ENCODE measurements around the gene SLPI. TPM values are rescaled to one million over a fixed set of nuclear protein-coding genes. Genes with fewer than 3 reads are reported as not detected.

Gene SLPI
- total and polyA plus RNA-seq, 10 of the 15 experiments (the other 5 are each of a cell fraction or from before 2014, with no cell fraction given): 0.56 to 1.4 TPM; not detected in 8

- ATAC-seq: peak; percentile 61
- no peaks in the 10 kb centered on the region for H4K20me1 ChIP-seq (ENCODE audit: control insufficient read depth, insufficient read depth)
- in situ Hi-C loops (cut with MboI): no loop called here
- no peaks in the 10 kb centered on the region for H3K79me2 ChIP-seq (ENCODE audit: control insufficient read depth, insufficient read depth, low read length)
- no peaks in the 10 kb centered on the region for H3K36me3 ChIP-seq (ENCODE audit: control insufficient read depth in 2 of 2, insufficient read depth in 2 of 2, low read length in 1 of 2)
- no peaks in the 10 kb centered on the region for H3K4me1 ChIP-seq (ENCODE audit: control insufficient read depth, insufficient read depth, low read length)
- ChIA-PET RAD21 (ENCODE audit: unreplicated experiment) (interaction anchor here (0.6 to 1.0 kb wide), 2 partner anchors 90 to 185 kb away, joined by 4 read pairs; no protein-coding TSS in a partner anchor), SMC1A (ENCODE audit: uncharacterized antibody, unreplicated experiment) (no interaction called here), CTCF (interaction anchor here (0.8 to 1.3 kb wide), 2 partner anchors 134 to 185 kb away, joined by 3 read pairs; no protein-coding TSS in a partner anchor), POLR2A (no interaction called here)
- no peak overlapping the region; the same call in 1 of the 2 replicates for H3K4me2 ChIP-seq (ENCODE audit: control insufficient read depth, insufficient read depth)
- TF ChIP-seq NR2C1 (IDR thresholded peaks at IDR 0.05) (peak; percentile 85), GABPA (IDR thresholded peaks at IDR 0.05; ENCODE audit: low read depth) (peak; percentile 79), EGR1 (IDR thresholded peaks at IDR 0.05; ENCODE audit: borderline replicate concordance in 1 of 2, low read depth in 2 of 2, low read length in 2 of 2) (no peak), PAX8 (IDR thresholded peaks at IDR 0.05) (no peak), CTCF (IDR thresholded peaks at IDR 0.05 in 2 of 3, conservative IDR thresholded peaks at IDR 0.05 in 1 of 3; ENCODE audit: control insufficient read depth in 2 of 3, extremely low read depth in 1 of 3, insufficient read depth in 1 of 3, low read depth in 3 of 3, low read length in 3 of 3) (peak; percentile 31 to 59 (median 52)), SMARCA5 (IDR thresholded peaks at IDR 0.05) (no peak), NR2F1 (conservative IDR thresholded peaks at IDR 0.05) (peak; percentile 37; the same call in 1 of the 2 replicates), E2F8 (IDR thresholded peaks at IDR 0.05; ENCODE audit: low read depth, partially characterized antibody) (no peak), RAD21 (IDR thresholded peaks at IDR 0.05; ENCODE audit: insufficient read depth, low read depth, low read length) (peak; percentile 34; the same call in 1 of the 2 replicates), SMC3 (IDR thresholded peaks at IDR 0.05; ENCODE audit: borderline replicate concordance, low read length) (peak; percentile 23; the same call in 1 of the 2 replicates)
- 55% methylated on average over 18 of the region's 18 CpGs for WGBS (ENCODE audit: insufficient coverage, insufficient replicate concordance, low lambda C conversion rate, missing lambda C conversion rate)
- H3K9me3 ChIP-seq (replicated peaks; ENCODE audit: control insufficient read depth, insufficient read depth, low read length): no peaks in the 10 kb centered on the region
- no peak overlapping the region for H3K4me3 ChIP-seq
- no peak for DNase-seq (ENCODE audit: low read depth, low spot score)
- FAIRE-seq: no peak
- peak overlapping the region; percentile 13; the same call in 1 of the 2 replicates for H2AFZ ChIP-seq (ENCODE audit: control insufficient read depth, low read depth, low read length)
- no peak overlapping the region for H3K9ac ChIP-seq (ENCODE audit: control insufficient read depth, insufficient read depth, low read length)
- no TSS peak for BruUV-seq (replicated peaks)
- no peaks in the 10 kb centered on the region; a peak in 1 of 4 replicates for H3K27me3 ChIP-seq (replicated peaks in 1 of 2; ENCODE audit: control insufficient read depth in 2 of 2, insufficient read depth in 2 of 2, low read length in 1 of 2)
- no peak overlapping the region for H3K27ac ChIP-seq (ENCODE audit: control insufficient read depth, insufficient read depth)
- intact Hi-C loops (cut with micrococcal nuclease; ENCODE audit: unreplicated experiment): no loop called here
Measured at GRCh38 chr20:45229264-45230056, 24.9 kb downstream of the SLPI start.
